Measurements from ENCODE around the gene PODXL. TPM values are rescaled to one million over a fixed set of nuclear protein-coding genes. Genes with fewer than 3 reads are reported as not detected.

PODXL gene
- total and polyA plus RNA-seq, 2 experiments from 2014 or later = 220 to 727 TPM

- H3K27ac ChIP-seq (ENCODE audit: low read depth) = peak overlapping the region; percentile 15; the same call in 1 of the 2 replicates
- H3K36me3 ChIP-seq (ENCODE audit: insufficient read depth) = no peaks in the 10 kb centered on the region
- peaks cover 13% of the 10 kb centered on the region for H3K27me3 Mint-ChIP-seq (ENCODE audit: insufficient read depth, low read depth, poor library complexity)
- no peaks in the 10 kb centered on the region for H3K9me3 Mint-ChIP-seq
- H3K27me3 ChIP-seq (ENCODE audit: insufficient read depth) = no peaks in the 10 kb centered on the region
- TF ChIP-seq STAT1 (IDR thresholded peaks at IDR 0.05; ENCODE audit: unreplicated experiment) (no peak), POLR2AphosphoS5 (IDR thresholded peaks at IDR 0.05; ENCODE audit: low read depth) (no peak), ZNF114 (CRISPR knock-in tag; IDR thresholded peaks at IDR 0.05) (no peak), ZNF331 (CRISPR knock-in tag; IDR thresholded peaks at IDR 0.05; ENCODE audit: low read depth) (no peak), NANOG (IDR thresholded peaks at IDR 0.05; ENCODE audit: borderline replicate concordance) (no peak), CREB1 (CRISPR knock-in tag; IDR thresholded peaks at IDR 0.05; ENCODE audit: low read depth) (no peak), REST (IDR thresholded peaks at IDR 0.05; ENCODE audit: unreplicated experiment) (no peak), JUNB (IDR thresholded peaks at IDR 0.05; ENCODE audit: unreplicated experiment) (no peak), EZH2phosphoT487 (IDR thresholded peaks at IDR 0.05; ENCODE audit: unreplicated experiment) (no peak), EZH2 (IDR thresholded peaks at IDR 0.05; ENCODE audit: low read depth, unreplicated experiment) (no peak)
- TF ChIP-seq, protein P1, sequence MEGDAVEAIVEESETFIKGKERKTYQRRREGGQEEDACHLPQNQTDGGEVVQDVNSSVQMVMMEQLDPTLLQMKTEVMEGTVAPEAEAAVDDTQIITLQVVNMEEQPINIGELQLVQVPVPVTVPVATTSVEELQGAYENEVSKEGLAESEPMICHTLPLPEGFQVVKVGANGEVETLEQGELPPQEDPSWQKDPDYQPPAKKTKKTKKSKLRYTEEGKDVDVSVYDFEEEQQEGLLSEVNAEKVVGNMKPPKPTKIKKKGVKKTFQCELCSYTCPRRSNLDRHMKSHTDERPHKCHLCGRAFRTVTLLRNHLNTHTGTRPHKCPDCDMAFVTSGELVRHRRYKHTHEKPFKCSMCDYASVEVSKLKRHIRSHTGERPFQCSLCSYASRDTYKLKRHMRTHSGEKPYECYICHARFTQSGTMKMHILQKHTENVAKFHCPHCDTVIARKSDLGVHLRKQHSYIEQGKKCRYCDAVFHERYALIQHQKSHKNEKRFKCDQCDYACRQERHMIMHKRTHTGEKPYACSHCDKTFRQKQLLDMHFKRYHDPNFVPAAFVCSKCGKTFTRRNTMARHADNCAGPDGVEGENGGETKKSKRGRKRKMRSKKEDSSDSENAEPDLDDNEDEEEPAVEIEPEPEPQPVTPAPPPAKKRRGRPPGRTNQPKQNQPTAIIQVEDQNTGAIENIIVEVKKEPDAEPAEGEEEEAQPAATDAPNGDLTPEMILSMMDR (conservative IDR thresholded peaks at IDR 0.05; ENCODE audit: low read depth in 2 of 2) = no peak
- TF ChIP-seq, protein P2, sequence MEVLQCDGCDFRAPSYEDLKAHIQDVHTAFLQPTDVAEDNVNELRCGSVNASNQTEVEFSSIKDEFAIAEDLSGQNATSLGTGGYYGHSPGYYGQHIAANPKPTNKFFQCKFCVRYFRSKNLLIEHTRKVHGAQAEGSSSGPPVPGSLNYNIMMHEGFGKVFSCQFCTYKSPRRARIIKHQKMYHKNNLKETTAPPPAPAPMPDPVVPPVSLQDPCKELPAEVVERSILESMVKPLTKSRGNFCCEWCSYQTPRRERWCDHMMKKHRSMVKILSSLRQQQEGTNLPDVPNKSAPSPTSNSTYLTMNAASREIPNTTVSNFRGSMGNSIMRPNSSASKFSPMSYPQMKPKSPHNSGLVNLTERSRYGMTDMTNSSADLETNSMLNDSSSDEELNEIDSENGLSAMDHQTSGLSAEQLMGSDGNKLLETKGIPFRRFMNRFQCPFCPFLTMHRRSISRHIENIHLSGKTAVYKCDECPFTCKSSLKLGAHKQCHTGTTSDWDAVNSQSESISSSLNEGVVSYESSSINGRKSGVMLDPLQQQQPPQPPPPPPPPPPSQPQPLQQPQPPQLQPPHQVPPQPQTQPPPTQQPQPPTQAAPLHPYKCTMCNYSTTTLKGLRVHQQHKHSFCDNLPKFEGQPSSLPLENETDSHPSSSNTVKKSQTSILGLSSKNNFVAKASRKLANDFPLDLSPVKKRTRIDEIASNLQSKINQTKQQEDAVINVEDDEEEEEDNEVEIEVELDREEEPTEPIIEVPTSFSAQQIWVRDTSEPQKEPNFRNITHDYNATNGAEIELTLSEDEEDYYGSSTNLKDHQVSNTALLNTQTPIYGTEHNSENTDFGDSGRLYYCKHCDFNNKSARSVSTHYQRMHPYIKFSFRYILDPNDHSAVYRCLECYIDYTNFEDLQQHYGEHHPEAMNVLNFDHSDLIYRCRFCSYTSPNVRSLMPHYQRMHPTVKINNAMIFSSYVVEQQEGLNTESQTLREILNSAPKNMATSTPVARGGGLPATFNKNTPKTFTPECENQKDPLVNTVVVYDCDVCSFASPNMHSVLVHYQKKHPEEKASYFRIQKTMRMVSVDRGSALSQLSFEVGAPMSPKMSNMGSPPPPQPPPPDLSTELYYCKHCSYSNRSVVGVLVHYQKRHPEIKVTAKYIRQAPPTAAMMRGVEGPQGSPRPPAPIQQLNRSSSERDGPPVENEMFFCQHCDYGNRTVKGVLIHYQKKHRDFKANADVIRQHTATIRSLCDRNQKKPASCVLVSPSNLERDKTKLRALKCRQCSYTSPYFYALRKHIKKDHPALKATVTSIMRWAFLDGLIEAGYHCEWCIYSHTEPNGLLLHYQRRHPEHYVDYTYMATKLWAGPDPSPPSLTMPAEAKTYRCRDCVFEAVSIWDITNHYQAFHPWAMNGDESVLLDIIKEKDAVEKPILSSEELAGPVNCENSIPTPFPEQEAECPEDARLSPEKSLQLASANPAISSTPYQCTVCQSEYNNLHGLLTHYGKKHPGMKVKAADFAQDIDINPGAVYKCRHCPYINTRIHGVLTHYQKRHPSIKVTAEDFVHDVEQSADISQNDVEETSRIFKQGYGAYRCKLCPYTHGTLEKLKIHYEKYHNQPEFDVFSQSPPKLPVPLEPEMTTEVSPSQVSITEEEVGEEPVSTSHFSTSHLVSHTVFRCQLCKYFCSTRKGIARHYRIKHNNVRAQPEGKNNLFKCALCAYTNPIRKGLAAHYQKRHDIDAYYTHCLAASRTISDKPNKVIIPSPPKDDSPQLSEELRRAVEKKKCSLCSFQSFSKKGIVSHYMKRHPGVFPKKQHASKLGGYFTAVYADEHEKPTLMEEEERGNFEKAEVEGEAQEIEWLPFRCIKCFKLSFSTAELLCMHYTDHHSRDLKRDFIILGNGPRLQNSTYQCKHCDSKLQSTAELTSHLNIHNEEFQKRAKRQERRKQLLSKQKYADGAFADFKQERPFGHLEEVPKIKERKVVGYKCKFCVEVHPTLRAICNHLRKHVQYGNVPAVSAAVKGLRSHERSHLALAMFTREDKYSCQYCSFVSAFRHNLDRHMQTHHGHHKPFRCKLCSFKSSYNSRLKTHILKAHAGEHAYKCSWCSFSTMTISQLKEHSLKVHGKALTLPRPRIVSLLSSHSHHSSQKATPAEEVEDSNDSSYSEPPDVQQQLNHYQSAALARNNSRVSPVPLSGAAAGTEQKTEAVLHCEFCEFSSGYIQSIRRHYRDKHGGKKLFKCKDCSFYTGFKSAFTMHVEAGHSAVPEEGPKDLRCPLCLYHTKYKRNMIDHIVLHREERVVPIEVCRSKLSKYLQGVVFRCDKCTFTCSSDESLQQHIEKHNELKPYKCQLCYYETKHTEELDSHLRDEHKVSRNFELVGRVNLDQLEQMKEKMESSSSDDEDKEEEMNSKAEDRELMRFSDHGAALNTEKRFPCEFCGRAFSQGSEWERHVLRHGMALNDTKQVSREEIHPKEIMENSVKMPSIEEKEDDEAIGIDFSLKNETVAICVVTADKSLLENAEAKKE (CRISPR knock-in tag; IDR thresholded peaks at IDR 0.05) = no peak
- TF ChIP-seq, protein P3, sequence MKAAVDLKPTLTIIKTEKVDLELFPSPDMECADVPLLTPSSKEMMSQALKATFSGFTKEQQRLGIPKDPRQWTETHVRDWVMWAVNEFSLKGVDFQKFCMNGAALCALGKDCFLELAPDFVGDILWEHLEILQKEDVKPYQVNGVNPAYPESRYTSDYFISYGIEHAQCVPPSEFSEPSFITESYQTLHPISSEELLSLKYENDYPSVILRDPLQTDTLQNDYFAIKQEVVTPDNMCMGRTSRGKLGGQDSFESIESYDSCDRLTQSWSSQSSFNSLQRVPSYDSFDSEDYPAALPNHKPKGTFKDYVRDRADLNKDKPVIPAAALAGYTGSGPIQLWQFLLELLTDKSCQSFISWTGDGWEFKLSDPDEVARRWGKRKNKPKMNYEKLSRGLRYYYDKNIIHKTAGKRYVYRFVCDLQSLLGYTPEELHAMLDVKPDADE (IDR thresholded peaks at IDR 0.05) = no peak
- no peak overlapping the region for H3K27ac Mint-ChIP-seq
- H3F3A ChIP-seq (replicated peaks; ENCODE audit: low read depth) = peaks cover 20% of the 10 kb centered on the region
- no peak overlapping the region for H3K4me3 ChIP-seq
- no peak overlapping the region for H3K4me3 Mint-ChIP-seq
- H3K4me2 ChIP-seq = no peak overlapping the region
- no peaks in the 10 kb centered on the region; the same call in 1 of the 2 replicates for H4K20me1 ChIP-seq (replicated peaks; ENCODE audit: insufficient read depth)
- ATAC-seq (peak; percentile 12), DNase-seq (ENCODE audit: low spot score) (no peak)
- peaks cover 19% of the 10 kb centered on the region; the same call in 2 of the 3 replicates for H3K36me3 Mint-ChIP-seq (ENCODE audit: low read depth)
- no peak overlapping the region for H2AFZ ChIP-seq
- peaks cover 15% of the 10 kb centered on the region; the same call in 2 of the 3 replicates for H3K4me1 Mint-ChIP-seq
- no peaks in the 10 kb centered on the region for H3K79me2 ChIP-seq (replicated peaks; ENCODE audit: insufficient read depth)
- H3K4me1 ChIP-seq (ENCODE audit: insufficient read depth) = no peaks in the 10 kb centered on the region
- no peaks in the 10 kb centered on the region for H3K9me2 ChIP-seq (ENCODE audit: insufficient read depth)
Measured at GRCh38 chr7:131493581-131493980, 62.8 kb downstream of the PODXL start.
